NT2/D1 (cell line): Measurements from ENCODE around the gene OR56A1.
A peak's percentile ranks its signal among the peaks of the same experiment; 100 is the strongest.

ENCODE experiments used
- DNase-seq: peaks from one replicate; pipeline ENCODE4 v3.0.0-alpha.2; 2011; ENCODE audit warnings: low read depth, low spot score
- H3K27me3 ChIP-seq: 2 replicates; pipeline ENCODE4 v1.6.0; 2011; ENCODE audit warnings: mild to moderate bottlenecking; ENCODE audit not compliant: insufficient read length, insufficient read depth
- H3K36me3 ChIP-seq: 2 replicates; pipeline ENCODE4 v1.6.1; 2011; ENCODE audit warnings: mild to moderate bottlenecking, low read length, mixed read lengths; ENCODE audit not compliant: insufficient read depth, insufficient read length
- H3K4me1 ChIP-seq: 2 replicates; pipeline ENCODE4 v1.5.1; 2011; ENCODE audit not compliant: insufficient read depth, insufficient read length
- H3K4me3 ChIP-seq: 2 replicates; pipeline ENCODE4 v1.5.1; 2011; ENCODE audit warnings: low read depth; ENCODE audit not compliant: insufficient read length
- H3K9ac ChIP-seq: 2 replicates; pipeline ENCODE4 v1.6.0; 2011; ENCODE audit warnings: low read depth; ENCODE audit not compliant: insufficient read length
- H3K9me3 ChIP-seq: 2 replicates; pipeline ENCODE4 v1.5.1; 2011; ENCODE audit warnings: mild to moderate bottlenecking, low read length; ENCODE audit not compliant: insufficient read depth
- SUZ12 ChIP-seq: IDR thresholded peaks from 2 replicates; pipeline ENCODE4 v1.6.1; 2011; ENCODE audit not compliant: insufficient read length, insufficient read depth; ENCODE audit errors: extremely low read depth
- YY1 ChIP-seq: IDR thresholded peaks from 2 replicates; pipeline ENCODE4 v1.6.1; 2011; ENCODE audit not compliant: insufficient read length, insufficient read depth
- ZNF274 ChIP-seq: IDR thresholded peaks from 2 replicates; pipeline ENCODE4 v1.6.1; 2011; ENCODE audit warnings: mild to moderate bottlenecking, low read depth, low read length

OR56A1 gene

GRCh38 chr11:6055569-6055968 lies 25.0 kb upstream of the OR56A1 start:
- no peaks in the 10 kb centered on the region for H3K36me3 ChIP-seq
- H3K4me1 ChIP-seq = no peaks in the 10 kb centered on the region
- no peak for DNase-seq
- H3K9ac ChIP-seq = no peak overlapping the region
- no peaks in the 10 kb centered on the region; the same call in 1 of the 2 replicates for H3K9me3 ChIP-seq
- H3K27me3 ChIP-seq = no peaks in the 10 kb centered on the region
- TF ChIP-seq ZNF274 = no peak
- H3K4me3 ChIP-seq = no peak overlapping the region

- Histone ChIP-seq H3K27me3 (no peaks in the 10 kb centered on the region), H3K4me1 (no peaks in the 10 kb centered on the region), H3K36me3 (no peaks in the 10 kb centered on the region), H3K9ac (no peak overlapping the region), H3K9me3 (no peaks in the 10 kb centered on the region), H3K4me3 (no peak overlapping the region)
- no peak for DNase-seq
- TF ChIP-seq YY1 (no peak), ZNF274 (no peak), SUZ12 (no peak)
Observed at GRCh38 chr11:6052374-6052773, 21.8 kb upstream of the OR56A1 start.

GRCh38 chr11:6040874-6041273 lies 10.3 kb upstream of the OR56A1 start:
- TF ChIP-seq ZNF274 (no peak), YY1 (no peak), SUZ12 (no peak)
- DNase-seq = no peak
- Histone ChIP-seq H3K36me3 (no peaks in the 10 kb centered on the region), H3K27me3 (no peaks in the 10 kb centered on the region), H3K9ac (no peak overlapping the region), H3K4me1 (no peaks in the 10 kb centered on the region), H3K4me3 (no peak overlapping the region), H3K9me3 (no peaks in the 10 kb centered on the region)

- TF ChIP-seq YY1 (no peak), ZNF274 (no peak), SUZ12 (no peak)
- no peak overlapping the region for H3K9ac ChIP-seq
- no peak overlapping the region for H3K4me3 ChIP-seq
- no peaks in the 10 kb centered on the region for H3K4me1 ChIP-seq
- H3K9me3 ChIP-seq = no peaks in the 10 kb centered on the region
- H3K27me3 ChIP-seq = no peaks in the 10 kb centered on the region
- H3K36me3 ChIP-seq = no peaks in the 10 kb centered on the region
- no peak for DNase-seq
Observed at GRCh38 chr11:6027501-6027900, 3.1 kb downstream of the OR56A1 start.

- no peak overlapping the region for H3K9ac ChIP-seq
- H3K9me3 ChIP-seq = no peaks in the 10 kb centered on the region
- H3K36me3 ChIP-seq = no peaks in the 10 kb centered on the region
- no peaks in the 10 kb centered on the region for H3K27me3 ChIP-seq
- no peaks in the 10 kb centered on the region for H3K4me1 ChIP-seq
- no peak overlapping the region for H3K4me3 ChIP-seq
- no peak for DNase-seq
- TF ChIP-seq SUZ12 (no peak), YY1 (no peak), ZNF274 (no peak)
Observed at GRCh38 chr11:6025056-6025455, 5.5 kb downstream of the OR56A1 start.

- Histone ChIP-seq H3K4me1 (no peaks in the 10 kb centered on the region), H3K27me3 (no peaks in the 10 kb centered on the region), H3K9me3 (no peaks in the 10 kb centered on the region), H3K36me3 (no peaks in the 10 kb centered on the region), H3K9ac (no peak overlapping the region), H3K4me3 (no peak overlapping the region)
- DNase-seq = peak; percentile 66
- TF ChIP-seq YY1 (no peak), SUZ12 (no peak), ZNF274 (no peak)
Observed at GRCh38 chr11:6022956-6023355, 7.6 kb downstream of the OR56A1 start.

- Histone ChIP-seq H3K9me3 (peaks cover 3% of the 10 kb centered on the region; the same call in 1 of the 2 replicates), H3K4me3 (no peak overlapping the region), H3K4me1 (no peaks in the 10 kb centered on the region), H3K36me3 (no peaks in the 10 kb centered on the region), H3K9ac (no peak overlapping the region), H3K27me3 (no peaks in the 10 kb centered on the region)
- no peak for DNase-seq
- TF ChIP-seq SUZ12 (no peak), ZNF274 (no peak), YY1 (no peak)
Observed at GRCh38 chr11:6013042-6013441, 17.5 kb downstream of the OR56A1 start.
